Esophagus (tissue), 2 donors: ENCODE data around the gene NOX3. TPM values are rescaled to one million over a fixed set of nuclear protein-coding genes. Genes with fewer than 3 reads are reported as not detected.
"Not testable (repeated sequence)": the region's sequence is repeated elsewhere in the genome, so short reads cannot be mapped to it uniquely, and the experiment has no call there.

Source experiments
- H3K27ac ChIP-seq, 2 donors: one replicate each; pipeline ENCODE4 v1.5.1; 2013; ENCODE audit warnings: low read depth in 2 of 2, mild to moderate bottlenecking in 2 of 2, inconsistent platforms in 1 of 2, low read length in 1 of 2, moderate library complexity in 1 of 2
- H3K27me3 ChIP-seq, 2 donors: one replicate each; pipeline ENCODE4 v1.6.1; 2013; ENCODE audit warnings: low read length in 2 of 2, control low read depth in 1 of 2, mild to moderate bottlenecking in 1 of 2; ENCODE audit not compliant: insufficient read depth in 2 of 2, control insufficient read depth in 1 of 2
- H3K36me3 ChIP-seq, 2 donors: one replicate each; pipeline ENCODE4 v1.6.1; 2013; ENCODE audit warnings: low read length in 1 of 2; ENCODE audit not compliant: control insufficient read depth in 2 of 2, insufficient read depth in 2 of 2
- H3K4me1 ChIP-seq, 2 donors: one replicate each; pipeline ENCODE4 v1.6.1; 2013; ENCODE audit warnings: low read length in 1 of 2; ENCODE audit not compliant: control insufficient read depth in 2 of 2, insufficient read depth in 2 of 2
- H3K4me3 ChIP-seq, 2 donors: one replicate each; pipeline ENCODE4 v1.5.1; 2013; ENCODE audit warnings: low read length in 2 of 2, mild to moderate bottlenecking in 2 of 2, low read depth in 1 of 2, moderate library complexity in 1 of 2
- H3K9me3 ChIP-seq, 2 donors: one replicate each; pipeline ENCODE4 v1.6.1; 2013; ENCODE audit warnings: mild to moderate bottlenecking in 2 of 2, low read depth in 1 of 2, low read length in 1 of 2, moderate library complexity in 1 of 2; ENCODE audit not compliant: control insufficient read depth in 2 of 2, insufficient read depth in 1 of 2
- WGBS, 2 donors: extraction: QIAGEN DNeasy Blood & Tissue Kit; methylation state at CpG; one replicate each; pipeline ENCODE4 v1.1.7; 2013; 5-methylcytosine and 5-hydroxymethylcytosine counted together
- polyA plus RNA-seq, 2 donors: library from polyadenylated mRNA; stranded (reverse); fragments of 200-250 nt; gene quantifications; one replicate each; pipeline ENCODE4 v1.2.3, GENCODE V29; 2013
- donor health status: healthy with polysubstance abuse.
- donor health status: Bipolar disorder and iron deficiency.

NOX3 gene
- polyA plus RNA-seq, 2 donors, result not detected

DNA sequence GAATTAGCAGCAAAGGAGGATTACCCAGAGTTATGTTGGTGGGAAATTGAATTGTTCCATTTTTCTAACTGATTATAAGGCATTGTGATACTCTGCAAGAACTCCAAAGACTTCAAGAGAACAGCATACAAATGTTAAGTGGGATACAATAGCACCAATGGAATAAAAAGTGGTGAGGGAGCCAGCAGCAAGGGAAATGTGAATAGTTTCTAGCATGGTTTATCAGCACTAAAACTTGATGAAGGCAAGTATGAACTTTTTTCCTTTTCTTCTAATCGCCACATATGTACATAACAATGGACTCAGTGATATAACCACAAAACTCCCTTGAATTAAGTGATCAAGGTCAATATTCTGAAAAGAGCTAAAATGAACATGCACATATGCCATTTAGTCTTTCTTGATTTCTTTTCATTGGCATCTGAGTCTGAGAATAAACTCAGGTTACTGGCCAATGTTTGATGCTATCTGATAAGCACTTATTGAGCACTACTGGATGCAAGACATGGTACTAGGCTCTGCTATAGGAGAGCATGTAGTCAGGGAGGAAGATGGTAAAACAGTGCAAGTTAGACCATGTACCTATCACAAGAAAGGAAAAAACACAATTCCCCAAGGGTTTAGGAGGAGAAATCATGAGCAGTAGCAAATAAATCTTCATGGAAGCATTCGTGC lies 36.6 kb upstream of the NOX3 start:
- H3K27ac ChIP-seq, result no peak overlapping the region

DNA sequence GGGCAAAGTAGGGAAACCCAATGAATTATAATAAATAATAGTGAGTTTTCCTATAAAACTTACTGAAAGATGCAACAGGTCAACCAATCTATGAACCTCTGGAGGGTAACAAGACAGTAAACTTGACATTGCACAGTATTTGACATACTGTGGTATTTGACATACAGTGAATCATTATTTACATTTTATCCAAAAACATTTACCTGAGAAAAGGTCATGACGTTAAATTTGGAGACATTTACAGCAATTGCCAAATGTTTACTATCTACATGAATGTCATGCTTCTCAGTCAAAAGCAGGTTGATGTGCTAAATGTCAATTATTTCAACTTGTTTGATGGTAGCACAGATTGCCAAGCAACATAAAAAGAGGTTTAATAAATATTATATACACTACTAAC lies 35.8 kb upstream of the NOX3 start:
- WGBS, 2 donors, result 77 to 87% methylated on average over 1 of the region's 1 CpG
- no peak overlapping the region for H3K27ac ChIP-seq
- no peaks in the 10 kb centered on the region for H3K36me3 ChIP-seq
- H3K4me1 ChIP-seq, result no peaks in the 10 kb centered on the region
- no peaks in the 10 kb centered on the region for H3K27me3 ChIP-seq
- H3K4me3 ChIP-seq, result no peak overlapping the region
- H3K9me3 ChIP-seq, result no peaks in the 10 kb centered on the region

More for the DNA sequence above, 36.6 kb upstream of the NOX3 start:
- Histone ChIP-seq H3K27me3 (no peaks in the 10 kb centered on the region), H3K4me1 (no peaks in the 10 kb centered on the region), H3K4me3 (no peak overlapping the region), H3K36me3 (no peaks in the 10 kb centered on the region), H3K9me3 (no peaks in the 10 kb centered on the region)
- WGBS, 2 donors, result 79% methylated on average over 2 of the region's 2 CpGs

DNA sequence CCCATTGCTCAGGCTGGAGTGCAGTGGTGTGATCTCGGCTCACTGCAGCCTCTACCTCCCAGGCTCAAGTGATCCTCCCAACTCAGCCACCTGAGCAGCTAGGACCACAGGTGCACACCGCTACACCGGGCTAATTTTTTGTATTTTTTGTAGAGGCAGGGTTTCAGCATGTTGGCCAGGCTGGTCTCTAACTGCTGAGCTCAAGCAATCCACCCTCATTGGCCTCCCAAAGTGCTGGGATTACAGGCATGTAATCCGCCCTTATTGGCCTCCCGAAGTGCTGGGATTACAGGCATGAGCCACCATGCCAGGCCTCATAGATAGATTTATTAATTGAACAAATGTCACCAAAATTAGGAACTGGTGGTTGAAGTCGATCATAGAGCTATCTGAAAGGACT lies 32.6 kb upstream of the NOX3 start:
- H3K27me3 ChIP-seq, H3K9me3 ChIP-seq, H3K4me3 ChIP-seq, H3K36me3 ChIP-seq, H3K27ac ChIP-seq, H3K4me1 ChIP-seq: not testable (repeated sequence)
- 91 to 94% methylated on average over 6 of the region's 6 CpGs for WGBS, 2 donors

DNA sequence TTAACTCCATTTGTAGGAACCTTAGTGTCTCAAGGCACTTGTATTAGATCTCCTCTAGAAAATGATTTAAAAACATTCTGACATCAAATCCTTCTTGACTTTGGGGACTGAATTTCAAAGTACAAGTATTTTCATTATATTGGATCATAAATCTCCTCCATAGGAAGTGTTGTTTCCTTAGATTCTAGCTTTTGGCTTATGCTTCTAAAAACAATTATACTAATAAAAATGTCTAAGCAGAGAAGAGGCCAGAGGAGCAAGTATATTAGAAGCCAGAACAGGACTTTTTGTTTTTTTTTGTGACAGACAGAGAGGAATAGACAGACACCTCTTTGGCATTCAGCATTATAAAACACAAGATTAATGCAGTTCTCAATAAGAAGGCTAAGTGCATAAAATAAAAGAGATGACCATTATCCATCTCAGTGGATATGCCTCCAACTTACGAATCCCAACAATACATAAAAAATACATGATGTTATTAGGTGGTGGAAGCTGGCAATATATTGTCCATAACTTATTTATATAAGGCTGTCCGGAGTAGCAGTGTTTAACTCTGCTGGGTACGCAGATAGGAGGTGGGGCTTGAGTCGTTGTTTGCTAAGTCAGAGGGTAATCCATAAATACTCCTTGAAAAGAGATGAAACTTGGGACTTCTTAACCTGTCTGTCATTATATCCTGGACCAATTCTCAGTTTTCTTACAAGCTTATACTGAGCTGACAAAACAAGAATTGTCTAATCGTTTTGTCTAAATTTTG lies 31.9 kb upstream of the NOX3 start:
- 76 to 78% methylated on average over 5 of the region's 5 CpGs for WGBS, 2 donors
- H3K4me3 ChIP-seq, result no peak overlapping the region
- H3K9me3 ChIP-seq, result no peaks in the 10 kb centered on the region
- H3K4me1 ChIP-seq, result no peaks in the 10 kb centered on the region
- H3K36me3 ChIP-seq, result no peaks in the 10 kb centered on the region
- H3K27ac ChIP-seq, result no peak overlapping the region
- H3K27me3 ChIP-seq, result no peaks in the 10 kb centered on the region

DNA sequence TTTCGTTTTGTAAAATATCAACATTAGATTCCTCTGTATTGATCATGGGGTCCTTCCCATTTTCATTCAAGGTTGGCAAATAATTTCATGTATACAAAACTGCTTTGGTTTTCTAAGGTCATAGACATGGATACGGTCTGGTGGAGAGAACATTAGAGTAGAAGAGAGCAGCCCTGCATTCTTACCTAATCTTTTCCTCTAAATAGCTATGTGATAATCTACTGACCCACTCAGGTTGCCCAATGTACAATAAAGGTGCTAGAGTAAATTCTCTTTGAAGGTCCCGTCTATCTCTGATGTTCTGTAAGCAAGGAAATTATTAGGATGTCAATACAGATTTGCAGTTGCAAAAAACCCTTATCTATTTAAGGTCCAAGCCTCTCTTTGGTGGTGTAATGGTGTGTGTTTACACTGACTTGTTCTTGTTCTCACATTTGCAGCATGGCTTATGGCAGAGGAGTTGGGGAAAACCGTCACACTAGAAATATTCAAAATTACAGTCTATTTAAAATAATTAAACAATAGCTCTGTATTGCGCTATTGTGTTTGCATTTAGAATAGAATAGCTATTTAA lies 31.2 kb upstream of the NOX3 start:
- H3K27me3 ChIP-seq, result no peaks in the 10 kb centered on the region
- WGBS, 2 donors, result 78 to 82% methylated on average over 5 of the region's 5 CpGs
- H3K36me3 ChIP-seq, result no peaks in the 10 kb centered on the region
- H3K9me3 ChIP-seq, result no peaks in the 10 kb centered on the region
- no peak overlapping the region for H3K4me3 ChIP-seq
- no peaks in the 10 kb centered on the region for H3K4me1 ChIP-seq
- no peak overlapping the region for H3K27ac ChIP-seq

DNA sequence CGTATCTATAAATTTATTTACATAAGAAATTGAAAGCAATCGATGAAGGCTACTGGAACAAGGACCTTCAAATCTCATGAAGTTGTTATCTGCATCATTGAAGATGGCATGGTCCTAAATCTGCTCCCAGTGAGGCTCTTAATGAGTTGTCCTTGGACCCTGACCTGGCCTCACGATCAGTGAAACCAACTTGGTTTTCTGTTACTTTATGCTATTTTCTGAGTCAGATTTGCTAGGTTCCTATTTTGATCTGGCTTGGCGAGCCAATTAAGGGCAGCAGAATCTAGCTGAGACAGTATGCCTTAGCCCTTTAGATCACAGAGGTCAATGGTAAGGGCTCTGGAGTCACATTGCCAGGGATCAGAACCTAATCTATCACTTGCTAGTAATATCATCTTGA lies 30.1 kb upstream of the NOX3 start:
- 72 to 93% methylated on average over 4 of the region's 4 CpGs for WGBS, 2 donors
- no peak overlapping the region for H3K27ac ChIP-seq
- H3K4me3 ChIP-seq, result no peak overlapping the region
- H3K27me3 ChIP-seq, result no peaks in the 10 kb centered on the region
- H3K9me3 ChIP-seq, result no peaks in the 10 kb centered on the region
- no peaks in the 10 kb centered on the region for H3K4me1 ChIP-seq
- H3K36me3 ChIP-seq, result no peaks in the 10 kb centered on the region

DNA sequence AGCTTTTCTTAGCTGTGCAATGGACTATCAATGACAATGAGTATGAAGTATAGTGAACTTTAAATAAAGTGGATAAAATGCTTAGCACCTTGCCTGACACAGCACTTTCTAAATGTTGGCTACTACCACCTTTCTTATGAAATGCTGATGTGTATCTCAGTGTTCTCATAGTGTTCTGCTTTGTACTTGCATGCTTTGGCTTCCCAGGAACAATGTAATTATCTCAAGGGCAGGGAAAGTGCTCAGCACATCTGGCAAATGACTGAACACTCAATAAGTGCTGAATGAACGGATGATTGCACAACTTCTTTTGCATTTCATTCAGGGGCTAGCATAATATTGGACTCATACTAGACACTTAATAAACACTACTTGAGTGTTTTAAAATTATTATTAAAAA lies 28.2 kb upstream of the NOX3 start:
- H3K4me1 ChIP-seq, result no peaks in the 10 kb centered on the region
- no peak overlapping the region for H3K27ac ChIP-seq
- H3K4me3 ChIP-seq, result no peak overlapping the region
- no peaks in the 10 kb centered on the region for H3K27me3 ChIP-seq
- H3K36me3 ChIP-seq, result no peaks in the 10 kb centered on the region
- H3K9me3 ChIP-seq, result no peaks in the 10 kb centered on the region
- WGBS, 2 donors, result 8 to 21% methylated on average over 1 of the region's 1 CpG

DNA sequence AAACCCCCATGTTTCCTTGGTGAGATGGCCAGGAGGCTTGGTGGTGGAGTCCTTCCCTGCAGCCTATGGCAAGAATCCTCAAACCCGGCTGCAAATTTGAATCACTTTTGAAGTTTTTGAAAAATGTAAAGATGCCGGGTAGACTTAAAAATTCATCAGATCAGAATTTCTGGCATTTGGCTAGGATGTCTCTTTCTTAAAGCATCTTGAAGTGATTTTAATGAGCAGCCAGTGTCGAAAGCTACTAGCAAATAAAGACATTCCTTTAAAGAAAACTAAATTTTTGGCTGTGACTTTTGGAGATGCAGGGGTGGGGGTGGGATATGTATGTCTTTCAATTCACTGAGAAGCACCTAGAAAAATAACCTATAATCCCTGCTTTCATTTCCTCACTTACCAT lies 25.6 kb upstream of the NOX3 start:
- Histone ChIP-seq H3K27ac (no peak overlapping the region), H3K36me3 (no peaks in the 10 kb centered on the region), H3K27me3 (no peaks in the 10 kb centered on the region), H3K4me1 (no peaks in the 10 kb centered on the region), H3K9me3 (no peaks in the 10 kb centered on the region), H3K4me3 (no peak overlapping the region)
- WGBS, 2 donors, result 80 to 84% methylated on average over 3 of the region's 3 CpGs

DNA sequence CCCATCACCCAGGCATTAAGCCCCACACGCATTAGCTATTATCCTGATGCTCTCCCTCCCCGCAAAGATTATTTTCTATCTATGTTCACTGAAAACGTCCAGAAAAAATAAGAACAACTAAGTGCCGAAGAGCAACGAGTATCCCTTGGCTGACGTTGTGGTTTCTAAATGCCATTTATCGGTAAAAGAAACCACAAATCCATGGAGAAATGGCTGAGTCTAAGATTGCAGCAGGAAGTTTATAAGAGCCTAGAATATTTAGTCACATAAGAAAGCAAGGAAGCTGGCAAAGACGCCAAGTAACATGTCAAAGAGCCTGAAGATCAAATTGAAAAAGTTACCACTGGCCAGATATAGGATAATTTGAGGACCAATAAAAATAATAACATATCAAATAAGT lies 18.1 kb upstream of the NOX3 start:
- WGBS, 2 donors, result 87 to 90% methylated on average over 8 of the region's 8 CpGs
- H3K4me1 ChIP-seq, result no peaks in the 10 kb centered on the region
- no peak overlapping the region for H3K27ac ChIP-seq
- H3K9me3 ChIP-seq, result peaks cover 3% of the 10 kb centered on the region in 2 donors
- H3K4me3 ChIP-seq, result no peak overlapping the region
- no peaks in the 10 kb centered on the region for H3K27me3 ChIP-seq
- H3K36me3 ChIP-seq, result no peaks in the 10 kb centered on the region
